GM23338 (cell line): ENCODE measurements around the gene NAA10.

Source experiments
- CREB1 ChIP-seq: fragments of 250-450 bp; sonication (Bioruptor Pico); IDR thresholded peaks from 2 replicates; pipeline ENCODE4 v1.5.0; 2020; ENCODE audit warnings: low read depth, mild to moderate bottlenecking, moderate library complexity
- ETS1 ChIP-seq: IDR thresholded peaks from 2 replicates; pipeline ENCODE4 v1.6.1; 2016; ENCODE audit warnings: antibody characterized with exemption
- EZH2 ChIP-seq: fragments of 200-600 bp; sonication (generic); IDR thresholded peaks from one replicate; pipeline ENCODE4 v1.8.0; 2017; ENCODE audit warnings: antibody characterized with exemption, mild to moderate bottlenecking, low read depth; ENCODE audit not compliant: unreplicated experiment
- EZH2phosphoT487 ChIP-seq: fragments of 200-600 bp; sonication (generic); IDR thresholded peaks from one replicate; pipeline ENCODE4 v1.8.1; 2018; ENCODE audit warnings: antibody characterized with exemption; ENCODE audit not compliant: unreplicated experiment
- JUNB ChIP-seq: IDR thresholded peaks from one replicate; pipeline ENCODE4 v1.6.1; 2016; ENCODE audit warnings: antibody characterized with exemption; ENCODE audit not compliant: unreplicated experiment
- POLR2AphosphoS5 ChIP-seq: IDR thresholded peaks from 2 replicates; pipeline ENCODE4 v1.6.1; 2016; ENCODE audit warnings: antibody characterized with exemption, low read depth
- REST ChIP-seq: IDR thresholded peaks from one replicate; pipeline ENCODE4 v1.6.1; 2018; ENCODE audit warnings: antibody characterized with exemption; ENCODE audit not compliant: unreplicated experiment
- ZNF114 ChIP-seq: fragments of 250-450 bp; sonication (Bioruptor Pico); IDR thresholded peaks from 2 replicates; pipeline ENCODE4 v1.5.0; 2020; ENCODE audit warnings: mild to moderate bottlenecking, moderate library complexity
- ZNF462 ChIP-seq: fragments of 250-450 bp; sonication (Bioruptor Pico); IDR thresholded peaks from 2 replicates; pipeline ENCODE4 v1.5.0; 2020; ENCODE audit warnings: mild to moderate bottlenecking, moderate library complexity
- TF ChIP-seq, protein P1 (sequence below), 2 experiments: fragments of 200-600 bp in 1 of 2; sonication (generic) in 1 of 2; conservative IDR thresholded peaks; 2 replicates each; pipeline versions ENCODE4 v1.5.1 to v1.6.1; 2016 to 2017; ENCODE audit warnings: antibody characterized with exemption in 2 of 2, low read depth in 2 of 2, mild to moderate bottlenecking in 2 of 2, moderate library complexity in 1 of 2

DNA sequence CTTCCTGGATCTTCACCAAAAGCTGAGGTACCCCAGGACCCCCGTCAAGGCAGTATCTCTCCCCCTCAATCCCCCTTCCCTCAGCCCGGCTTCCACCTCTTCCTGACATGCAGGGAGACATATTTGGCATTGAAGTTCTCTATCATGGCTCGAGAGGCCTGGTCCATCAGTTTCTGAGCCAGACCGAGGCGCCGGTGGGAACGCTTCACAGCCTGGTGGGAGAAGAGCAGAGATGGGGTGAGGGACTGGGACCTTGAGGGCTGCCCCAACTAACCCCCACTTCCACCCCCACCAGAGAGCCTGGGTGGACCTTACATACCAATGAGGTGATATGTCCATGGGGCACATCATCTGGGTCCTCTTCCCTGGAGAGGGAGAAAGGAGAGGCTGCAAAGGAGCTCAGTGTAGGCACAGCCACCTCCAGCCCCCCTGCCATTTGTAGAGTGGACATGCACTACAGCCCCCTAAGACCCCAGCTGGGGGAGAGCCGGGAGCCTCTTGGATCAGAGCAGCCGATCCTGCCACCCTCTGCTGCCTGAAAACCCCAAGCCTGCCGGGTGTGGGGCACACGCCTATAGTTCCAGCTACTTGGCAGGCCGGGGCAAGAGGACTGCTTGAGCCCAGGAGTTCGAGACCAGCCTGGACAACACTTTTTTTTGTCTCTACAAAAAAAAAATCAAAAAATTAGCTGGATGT lies 2.5 kb downstream of the NAA10 start:
- TF ChIP-seq POLR2AphosphoS5 = no peak
- no peak for TF ChIP-seq EZH2
- no peak for TF ChIP-seq CREB1 (CRISPR knock-in tag)
- TF ChIP-seq, protein P1, sequence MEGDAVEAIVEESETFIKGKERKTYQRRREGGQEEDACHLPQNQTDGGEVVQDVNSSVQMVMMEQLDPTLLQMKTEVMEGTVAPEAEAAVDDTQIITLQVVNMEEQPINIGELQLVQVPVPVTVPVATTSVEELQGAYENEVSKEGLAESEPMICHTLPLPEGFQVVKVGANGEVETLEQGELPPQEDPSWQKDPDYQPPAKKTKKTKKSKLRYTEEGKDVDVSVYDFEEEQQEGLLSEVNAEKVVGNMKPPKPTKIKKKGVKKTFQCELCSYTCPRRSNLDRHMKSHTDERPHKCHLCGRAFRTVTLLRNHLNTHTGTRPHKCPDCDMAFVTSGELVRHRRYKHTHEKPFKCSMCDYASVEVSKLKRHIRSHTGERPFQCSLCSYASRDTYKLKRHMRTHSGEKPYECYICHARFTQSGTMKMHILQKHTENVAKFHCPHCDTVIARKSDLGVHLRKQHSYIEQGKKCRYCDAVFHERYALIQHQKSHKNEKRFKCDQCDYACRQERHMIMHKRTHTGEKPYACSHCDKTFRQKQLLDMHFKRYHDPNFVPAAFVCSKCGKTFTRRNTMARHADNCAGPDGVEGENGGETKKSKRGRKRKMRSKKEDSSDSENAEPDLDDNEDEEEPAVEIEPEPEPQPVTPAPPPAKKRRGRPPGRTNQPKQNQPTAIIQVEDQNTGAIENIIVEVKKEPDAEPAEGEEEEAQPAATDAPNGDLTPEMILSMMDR (conservative IDR thresholded peaks at IDR 0.05; ENCODE audit: low read depth in 2 of 2) = no peak
- TF ChIP-seq ZNF114 (CRISPR knock-in tag) = no peak
- no peak for TF ChIP-seq ETS1
- TF ChIP-seq REST = no peak
- TF ChIP-seq EZH2phosphoT487 = no peak
- no peak for TF ChIP-seq JUNB
- no peak for TF ChIP-seq ZNF462
